KG1 (cell line): ENCODE results near the gene ADAMTS17.
"Not testable (repeated sequence)": the region's sequence is repeated elsewhere in the genome, so short reads cannot be mapped to it uniquely, and the experiment has no call there.

Source experiments
- DNase-seq: peaks from one replicate; lab custom pipeline; 2025; lab: John Stamatoyannopoulos, UW

ADAMTS17 gene

DNA sequence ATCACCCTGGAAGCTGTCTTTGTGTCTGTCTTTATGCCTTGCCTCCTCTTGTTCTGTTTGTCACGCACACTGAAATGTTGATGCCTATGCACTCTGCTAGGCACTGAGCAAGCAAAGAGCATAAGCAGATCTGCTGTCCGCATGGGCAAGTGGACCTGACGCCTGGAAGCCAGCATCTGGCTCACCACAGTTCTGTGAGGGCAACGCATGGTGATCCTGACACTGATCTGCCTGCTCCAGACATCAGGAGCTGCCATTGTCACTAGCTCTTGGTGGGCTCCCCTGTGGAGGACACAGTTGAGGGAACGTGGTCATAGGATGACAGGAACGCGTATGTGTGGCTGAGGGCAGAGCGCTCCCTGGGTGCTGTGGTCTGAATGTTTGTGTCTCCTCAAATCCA, 234.6 kb downstream of the ADAMTS17 start:
- no peak for DNase-seq

DNA sequence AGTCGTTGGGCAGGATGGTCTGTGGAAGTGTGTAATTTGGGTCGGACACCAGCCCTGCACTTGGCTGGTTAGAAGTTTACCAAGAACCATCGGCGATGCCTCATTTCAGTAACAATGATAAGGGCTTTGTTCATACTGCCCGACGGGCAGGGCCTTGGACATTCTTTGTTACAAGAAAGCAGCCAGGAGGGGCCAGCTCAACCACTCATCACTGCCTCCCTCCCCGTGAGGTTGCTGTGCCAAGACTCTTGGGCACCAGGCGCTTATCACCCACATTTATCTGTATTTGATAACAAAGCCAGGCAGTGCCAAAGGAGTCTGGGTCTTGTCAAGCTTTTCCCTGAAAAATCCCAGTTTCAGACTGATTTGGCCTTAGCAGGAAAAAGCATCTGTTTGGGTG, 235.0 kb downstream of the ADAMTS17 start:
- DNase-seq: no peak

DNA sequence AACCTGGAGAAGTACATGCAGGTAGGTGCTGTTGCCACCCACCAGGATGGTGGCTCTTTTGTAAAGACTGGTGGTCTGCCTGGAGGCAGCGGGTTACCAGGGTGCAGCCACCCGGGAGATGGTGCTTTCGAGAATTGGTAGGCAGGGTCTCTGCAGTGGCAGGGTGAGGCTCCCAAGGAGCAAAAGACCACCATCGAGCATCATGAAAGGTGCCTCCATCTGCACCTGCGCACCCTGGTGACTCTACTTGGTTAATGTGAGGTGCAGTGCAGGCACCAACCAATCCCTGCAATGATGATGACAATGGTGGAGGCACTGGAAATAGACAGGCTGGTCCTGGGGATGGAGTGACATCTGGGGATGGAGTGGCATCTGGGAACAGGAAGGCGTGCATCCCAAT, 236.7 kb downstream of the ADAMTS17 start:
- DNase-seq: no peak

DNA sequence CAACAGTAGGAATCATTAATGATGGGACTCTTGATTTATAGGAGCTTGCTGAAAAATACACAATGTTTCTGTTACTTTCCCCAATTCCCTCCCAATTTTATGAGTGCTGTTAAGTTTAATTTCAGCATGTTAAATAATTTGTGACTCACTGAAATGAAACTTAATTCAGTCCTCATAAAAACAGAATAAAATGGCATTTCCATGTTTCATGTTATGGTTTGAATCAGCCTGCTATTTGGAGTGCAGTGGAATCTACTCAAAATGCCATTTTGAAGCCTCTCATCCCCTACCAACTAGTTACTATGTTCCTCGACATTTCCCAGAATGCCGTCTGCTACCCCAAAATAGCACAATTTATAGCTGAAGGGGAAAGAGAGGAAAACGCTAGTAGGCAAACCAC, 237.5 kb downstream of the ADAMTS17 start:
- no peak for DNase-seq

DNA sequence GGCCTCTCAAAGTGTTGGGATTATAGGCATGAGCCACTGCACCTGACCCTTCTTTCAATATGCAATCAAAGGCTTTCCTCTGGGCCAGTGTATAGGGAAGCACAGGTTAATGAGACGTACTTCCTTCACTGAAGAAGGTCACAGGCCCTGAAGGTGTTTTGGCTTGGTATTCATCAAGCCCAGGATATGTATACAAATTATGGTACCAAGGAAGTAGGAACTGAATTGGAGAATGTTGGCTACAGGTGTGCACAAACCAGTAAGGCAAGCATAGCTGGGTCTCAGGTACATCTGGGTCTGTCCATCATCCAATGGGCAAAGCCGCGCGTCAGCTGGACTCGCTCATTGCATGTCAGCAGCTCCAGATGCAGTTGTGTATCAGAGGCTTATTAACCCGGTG, 237.9 kb downstream of the ADAMTS17 start:
- DNase-seq: no peak

DNA sequence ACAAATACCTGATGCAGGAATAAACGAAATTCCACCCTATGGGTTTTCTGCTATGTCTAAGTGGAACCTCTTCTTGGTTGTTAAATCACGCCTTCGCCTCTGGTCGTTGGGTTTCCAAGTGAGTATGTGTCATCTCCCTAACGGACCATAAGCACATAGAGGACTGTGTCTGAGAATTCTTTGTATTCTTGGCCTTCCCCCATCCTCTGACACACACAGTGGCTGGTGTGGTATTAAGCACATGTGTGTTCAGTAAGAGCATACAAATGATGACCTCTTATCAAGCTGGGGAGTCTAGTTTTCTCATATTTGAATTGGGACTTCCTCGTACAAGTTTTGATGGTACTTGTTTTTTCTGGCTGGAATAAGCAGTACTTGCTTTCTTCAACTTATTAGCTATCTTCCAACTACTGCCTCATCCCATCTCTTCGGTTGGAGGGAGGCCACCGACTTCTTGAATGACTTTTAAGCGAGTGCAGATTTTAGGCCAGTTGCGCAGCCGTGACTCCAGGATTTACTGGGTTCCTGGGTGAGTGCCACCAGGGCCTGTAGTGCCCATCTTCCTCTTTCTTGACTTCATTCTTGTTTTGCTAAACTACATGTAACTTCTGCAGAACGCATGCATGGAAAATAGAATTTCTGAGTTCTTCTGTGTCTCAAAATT, 240.2 kb downstream of the ADAMTS17 start:
- no peak for DNase-seq

DNA sequence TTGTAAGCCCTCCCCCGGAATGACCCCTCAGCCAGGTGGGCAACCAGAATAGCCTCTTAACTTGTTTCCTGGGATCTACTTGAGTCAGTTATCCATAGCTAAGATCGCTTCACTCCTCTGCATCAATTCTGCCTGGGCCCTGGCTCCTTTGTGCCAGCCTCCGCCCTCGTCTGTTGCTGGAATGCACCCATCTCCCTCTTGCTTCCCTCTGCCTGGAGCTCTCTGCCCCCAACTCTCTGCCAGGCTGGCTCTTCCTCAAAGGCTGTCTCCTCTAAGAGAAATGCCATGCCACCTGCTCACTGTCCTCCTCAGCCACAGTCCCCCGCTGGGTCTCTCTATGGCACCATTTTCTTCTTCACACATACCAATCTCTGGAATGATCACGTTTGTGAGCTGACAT, 240.8 kb downstream of the ADAMTS17 start:
- no peak for DNase-seq

DNA sequence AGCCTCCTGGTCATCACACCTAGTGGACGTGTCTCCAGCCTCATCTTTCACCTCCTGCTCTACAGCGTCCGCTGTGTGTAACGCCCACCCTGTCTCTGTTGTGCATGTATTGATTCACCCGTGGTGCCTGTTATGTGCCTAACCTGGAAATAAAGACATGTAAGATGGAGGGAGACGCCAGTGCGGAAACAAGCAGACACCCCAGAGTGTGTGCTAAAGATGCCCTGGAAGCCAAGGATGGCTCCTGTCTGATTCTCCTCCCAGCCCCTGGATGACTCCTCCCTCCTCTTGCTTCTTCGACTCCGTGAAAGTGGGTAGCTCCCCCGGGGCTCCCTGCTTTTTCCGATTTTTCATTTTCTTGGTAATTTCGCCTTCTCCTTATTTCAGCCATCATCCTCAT, 241.8 kb downstream of the ADAMTS17 start:
- DNase-seq: no peak

DNA sequence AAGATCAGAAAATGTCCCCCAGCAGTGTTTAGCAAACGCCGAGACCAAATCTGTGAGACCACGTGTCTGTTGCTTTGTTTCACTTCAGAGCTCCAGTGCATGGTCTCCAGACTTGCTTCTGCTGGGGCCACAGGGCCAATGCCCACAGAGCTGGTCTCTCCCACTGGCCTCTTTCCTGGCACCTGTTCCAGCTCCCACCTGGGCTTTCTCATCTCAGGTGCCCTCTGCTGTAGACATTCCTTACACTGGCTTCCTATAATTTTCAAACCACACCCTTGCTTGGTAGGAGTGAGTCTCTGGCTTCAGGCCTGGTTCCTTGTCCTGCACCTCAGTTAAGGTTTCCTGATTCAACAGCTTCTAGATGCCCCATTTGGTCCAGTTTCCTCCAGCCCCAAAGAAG, 243.1 kb downstream of the ADAMTS17 start:
- DNase-seq: no peak

DNA sequence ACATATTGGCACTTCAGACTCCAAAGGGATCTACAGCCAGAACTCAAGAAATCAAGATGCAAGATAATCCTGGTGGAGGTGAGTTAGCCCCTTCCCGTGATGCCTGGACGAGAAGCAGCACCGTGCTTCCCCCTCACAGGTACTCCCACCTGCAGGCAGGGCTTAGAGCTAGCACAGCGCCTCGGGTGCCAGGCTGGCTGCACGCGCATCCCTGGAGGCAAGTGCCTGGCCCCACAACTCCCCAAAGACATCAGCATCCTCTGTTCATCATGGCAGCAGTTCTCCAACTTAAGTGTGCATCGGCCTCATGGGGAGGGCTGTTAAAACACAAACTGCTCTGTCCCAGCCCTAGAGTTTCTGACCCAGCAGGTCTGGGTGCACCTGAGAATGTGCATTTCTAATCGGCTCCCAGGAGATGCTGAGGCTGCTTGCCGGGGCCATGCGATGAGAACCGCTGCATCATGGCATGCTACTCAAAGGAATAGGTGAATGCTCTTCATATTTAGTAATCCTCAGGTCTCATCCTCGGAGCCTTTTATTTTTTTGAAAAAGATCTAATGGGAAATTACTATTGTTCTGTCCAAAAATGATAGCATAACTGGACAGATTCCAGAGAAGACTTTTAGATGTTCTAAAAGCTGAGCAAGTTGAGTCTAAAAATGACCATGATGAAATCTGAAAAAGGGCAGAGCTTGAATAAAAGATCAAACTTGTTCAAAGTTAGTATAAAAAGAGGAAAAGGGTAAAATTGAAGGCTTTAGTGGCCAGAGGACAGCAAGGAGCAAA, 244.2 kb downstream of the ADAMTS17 start:
- no peak for DNase-seq

DNA sequence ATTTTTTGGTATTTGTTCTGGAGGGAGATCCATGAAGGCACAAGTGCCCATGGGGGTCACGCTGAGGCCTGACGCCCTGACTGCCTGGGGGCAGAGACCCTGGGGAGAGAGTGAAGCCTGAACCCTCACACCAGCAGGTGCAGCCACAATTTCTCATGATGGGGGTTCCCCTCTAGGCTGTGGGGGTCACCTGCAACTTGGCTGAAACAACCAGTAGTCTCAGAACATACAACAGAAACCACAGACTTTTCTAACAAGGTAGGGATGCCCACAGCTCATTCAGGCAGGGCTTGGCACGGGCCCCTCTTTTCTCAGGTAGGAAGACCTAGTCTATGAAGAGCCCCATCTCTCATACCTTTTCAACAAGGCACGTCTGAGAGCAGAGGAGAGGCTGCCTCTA, 245.1 kb downstream of the ADAMTS17 start:
- DNase-seq: no peak

DNA sequence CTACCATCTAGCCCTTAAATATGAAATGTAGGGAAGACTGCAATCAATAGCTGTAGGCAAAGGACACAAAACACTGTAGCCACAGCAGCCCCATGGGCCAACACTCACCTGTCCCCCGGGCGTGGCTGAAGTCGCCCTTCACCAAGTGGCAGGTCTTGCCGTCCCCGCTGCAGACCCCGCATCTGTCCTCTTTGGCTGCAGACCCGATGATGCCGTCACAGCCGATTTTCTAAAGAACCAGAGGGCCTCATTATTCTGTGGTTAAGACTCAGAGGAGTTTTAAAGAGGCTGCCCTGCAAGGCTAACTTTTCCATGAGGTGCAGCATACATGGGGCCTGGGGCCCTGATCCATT, 245.6 kb downstream of the ADAMTS17 start:
- DNase-seq: no peak

DNA sequence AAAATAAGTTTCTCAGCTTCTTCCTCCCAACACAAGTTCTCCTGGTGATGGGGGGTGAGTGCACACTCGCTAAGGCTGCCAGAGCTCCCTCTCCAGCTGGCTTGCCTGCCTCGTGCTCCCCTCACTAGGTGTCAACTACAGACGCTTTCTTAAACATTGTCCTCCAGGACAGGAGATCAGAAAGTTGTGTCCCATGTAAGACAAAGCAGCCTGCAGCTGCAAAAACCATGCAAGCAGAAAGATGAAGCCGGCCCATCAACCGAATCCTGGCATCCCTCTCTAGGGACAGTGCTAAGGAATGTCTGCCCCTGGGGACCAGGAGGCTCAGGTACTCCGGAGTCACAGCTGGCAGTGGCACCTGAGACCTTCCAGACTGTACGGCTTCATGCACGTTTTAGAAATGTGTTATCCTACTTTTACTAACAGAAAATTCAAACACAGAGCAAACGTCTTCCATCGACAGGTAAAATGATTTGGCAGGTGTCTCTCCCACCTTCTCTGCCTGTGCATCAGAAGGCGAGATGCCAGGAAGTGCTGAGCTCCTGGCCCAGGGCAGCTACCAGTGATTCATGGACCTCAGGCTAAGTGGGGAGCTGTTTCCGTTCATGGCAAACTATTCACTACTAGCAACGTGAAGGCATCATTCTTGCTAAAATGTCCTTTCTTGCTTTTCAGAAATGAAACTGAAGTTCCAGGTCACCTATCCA, 246.1 kb downstream of the ADAMTS17 start:
- DNase-seq: no peak

DNA sequence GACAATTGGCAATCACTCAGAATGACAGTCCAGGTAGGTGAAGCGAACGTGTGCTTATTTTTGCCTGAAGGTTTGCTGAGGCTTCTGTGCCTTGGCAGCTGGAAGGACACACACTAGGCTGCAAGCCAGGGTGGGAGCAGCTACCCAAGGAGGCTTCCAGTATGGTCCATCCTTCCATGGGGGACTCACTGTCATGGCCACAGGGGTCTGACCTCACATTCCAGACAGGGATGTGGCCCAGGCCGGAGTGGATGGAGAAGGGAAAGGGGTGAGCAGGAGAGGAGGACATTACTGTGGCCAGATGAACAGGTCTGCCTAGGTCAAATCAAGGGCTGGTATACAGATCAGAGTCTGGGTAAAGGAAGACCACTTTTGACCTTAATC, 247.7 kb downstream of the ADAMTS17 start:
- no peak for DNase-seq

DNA sequence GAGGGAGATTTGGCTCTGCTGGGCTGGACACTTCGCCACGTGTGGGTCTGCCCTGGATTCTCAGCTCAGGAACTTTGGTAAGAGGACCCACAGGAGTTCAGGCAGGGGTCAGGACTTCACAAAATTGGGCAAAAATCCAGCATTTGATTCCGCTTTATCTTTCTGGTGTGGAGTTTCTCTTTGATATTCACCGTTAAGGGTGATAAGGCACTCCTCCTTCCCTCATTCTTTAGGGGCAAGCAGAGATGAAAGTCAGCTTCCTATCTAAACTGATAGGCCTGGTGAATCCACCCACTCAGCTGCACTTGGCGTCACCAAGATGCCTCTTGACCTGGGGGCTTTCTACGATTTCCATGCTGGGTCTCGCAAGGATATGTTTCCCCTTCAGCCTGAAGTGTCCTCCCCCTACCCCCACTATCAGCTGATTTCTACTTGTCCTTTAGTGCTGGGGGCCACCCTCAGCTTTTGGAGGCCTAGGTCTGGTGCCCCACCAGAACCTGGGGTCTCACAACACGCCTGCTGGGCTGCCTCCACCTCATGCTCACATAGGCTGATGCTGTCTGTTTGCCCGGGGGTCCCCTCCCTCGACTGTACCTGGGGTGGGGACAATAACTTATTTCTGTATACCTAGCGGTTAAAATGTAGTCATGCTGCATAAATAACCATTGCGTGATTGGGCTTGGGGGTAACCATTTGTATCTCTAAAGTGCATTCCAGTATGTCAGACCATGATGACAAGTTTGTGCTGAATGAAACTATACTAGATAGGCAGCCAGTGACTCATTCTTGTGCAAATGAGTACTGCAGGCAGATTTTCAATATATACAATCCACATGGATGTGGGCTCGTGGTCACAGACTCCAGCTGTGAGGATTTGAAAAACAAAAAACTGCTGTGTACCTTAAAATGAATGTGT, 248.3 kb downstream of the ADAMTS17 start:
- DNase-seq: no peak

DNA sequence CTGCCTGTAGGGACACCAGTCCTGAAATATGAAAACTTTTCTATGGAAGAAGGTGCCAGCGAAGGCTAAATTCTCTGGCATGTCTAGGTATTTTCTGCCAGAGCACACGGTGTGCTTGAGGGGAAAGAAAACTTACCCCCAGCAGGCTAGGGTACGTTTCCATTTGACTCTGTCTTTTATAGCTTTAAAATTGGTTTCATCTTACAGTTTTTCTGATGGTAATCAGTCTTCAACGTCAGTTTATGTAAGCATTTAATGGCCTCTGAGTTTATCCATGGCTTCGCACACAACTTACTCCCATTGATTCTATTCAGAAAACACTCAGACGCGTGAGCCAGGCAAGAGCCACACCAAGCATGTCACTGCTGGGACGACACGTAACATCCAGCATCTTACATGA, 249.7 kb downstream of the ADAMTS17 start:
- DNase-seq: no peak

DNA sequence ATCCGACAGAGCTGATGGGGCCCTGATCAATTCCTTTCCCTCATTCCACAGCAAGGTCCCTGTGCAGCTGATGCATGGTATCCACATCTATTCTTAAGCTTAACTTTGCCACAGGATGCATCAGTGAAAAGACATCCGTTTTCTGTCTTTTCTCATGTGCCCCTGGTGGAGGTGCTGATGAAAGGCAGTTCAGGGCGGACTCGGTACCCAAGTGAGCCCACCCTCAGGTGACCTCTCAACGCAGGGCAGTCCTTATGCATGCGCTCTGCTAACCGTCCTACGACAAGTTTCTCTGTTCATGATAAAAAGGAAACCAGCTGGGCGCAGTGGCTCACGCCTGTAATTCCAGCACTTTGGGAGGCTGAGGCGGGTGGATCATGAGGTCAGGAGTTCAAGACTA, 251.4 kb downstream of the ADAMTS17 start:
- DNase-seq: no peak

DNA sequence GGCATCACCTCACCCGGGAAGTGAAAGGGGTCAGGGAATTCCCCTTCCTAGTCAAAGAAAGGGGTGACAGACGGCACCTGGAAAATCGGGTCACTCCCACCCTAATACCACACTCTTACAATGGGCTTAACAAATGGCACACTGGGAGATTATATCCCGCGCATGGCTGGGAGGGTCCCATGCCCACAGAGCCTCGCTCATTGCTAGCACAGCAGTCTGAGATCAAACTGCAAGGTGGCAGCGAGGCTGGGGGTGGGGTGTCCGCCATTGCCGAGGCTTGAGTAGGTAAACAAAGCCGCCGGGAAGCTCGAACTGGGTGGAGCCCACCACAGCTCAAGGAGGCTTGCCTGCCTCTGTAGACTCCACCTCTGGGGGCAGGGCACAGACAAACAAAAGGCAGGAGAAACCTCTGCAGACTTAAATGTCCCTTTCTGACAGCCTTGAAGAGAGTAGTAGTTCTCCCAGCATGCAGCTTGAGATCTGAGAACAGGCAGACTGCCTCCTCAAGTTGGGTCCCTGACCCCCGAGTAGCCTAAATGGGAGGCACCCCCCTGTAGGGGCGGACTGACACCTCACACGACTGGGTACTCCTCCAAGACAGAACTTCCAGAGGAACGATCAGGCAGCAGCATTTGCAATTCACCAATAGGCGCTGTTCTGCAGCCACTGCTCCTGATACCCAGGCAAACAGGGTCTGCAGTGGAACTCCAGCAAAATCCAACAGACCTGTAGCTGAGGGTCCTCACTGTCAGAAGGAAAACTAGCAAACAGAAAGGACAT, 257.5 kb downstream of the ADAMTS17 start:
- not testable (repeated sequence) for DNase-seq

DNA sequence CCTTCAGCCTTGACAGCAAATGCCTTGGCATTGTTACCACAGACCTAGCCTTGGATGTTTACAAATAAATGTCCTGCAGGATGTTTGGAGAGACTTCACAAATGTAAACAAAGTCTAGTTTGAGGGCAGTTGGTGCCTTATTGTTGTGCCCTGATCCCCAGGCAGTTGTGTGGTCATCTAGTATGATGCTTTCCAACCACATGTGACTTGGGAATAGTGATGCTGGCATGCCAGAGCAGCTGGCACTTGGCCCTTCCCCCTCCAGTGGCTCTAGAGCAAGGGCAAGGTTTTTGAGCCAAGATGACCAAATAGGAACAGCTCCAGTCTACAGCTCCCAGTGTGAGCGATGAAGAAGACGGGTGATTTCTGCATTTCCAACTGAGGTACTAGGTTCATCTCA, 258.2 kb downstream of the ADAMTS17 start:
- no peak for DNase-seq

DNA sequence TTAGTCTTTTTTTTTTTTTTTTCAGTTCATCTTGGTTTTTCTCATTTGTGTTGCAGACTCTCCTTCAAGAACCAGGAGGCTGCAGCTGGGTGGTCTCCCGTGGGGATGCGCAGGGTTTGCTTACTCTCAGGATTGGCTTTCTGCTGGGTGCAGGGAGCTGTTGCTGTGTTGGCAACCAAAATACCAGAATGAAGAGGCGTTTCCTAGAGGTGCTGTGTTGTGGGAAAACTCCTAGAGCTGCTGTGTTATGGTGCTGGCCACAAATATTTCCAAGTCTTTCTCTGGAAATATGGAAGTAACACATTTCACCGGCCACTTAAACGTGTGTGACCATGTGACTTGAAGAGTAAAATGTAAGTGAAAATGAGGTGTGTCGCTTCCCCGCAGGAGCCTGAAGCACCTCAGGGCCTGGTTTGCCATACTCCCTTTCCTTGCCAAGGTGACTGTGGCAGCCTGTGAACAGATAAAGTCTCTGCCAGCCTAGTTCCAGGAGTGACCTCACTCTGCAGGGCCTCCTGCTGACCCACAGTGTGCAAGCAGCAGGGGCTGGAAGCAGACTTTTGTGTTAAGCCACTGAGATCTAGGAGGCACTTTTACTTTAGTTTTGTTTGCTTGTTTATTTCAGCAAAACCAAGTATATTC, 258.9 kb downstream of the ADAMTS17 start:
- DNase-seq: no peak

DNA sequence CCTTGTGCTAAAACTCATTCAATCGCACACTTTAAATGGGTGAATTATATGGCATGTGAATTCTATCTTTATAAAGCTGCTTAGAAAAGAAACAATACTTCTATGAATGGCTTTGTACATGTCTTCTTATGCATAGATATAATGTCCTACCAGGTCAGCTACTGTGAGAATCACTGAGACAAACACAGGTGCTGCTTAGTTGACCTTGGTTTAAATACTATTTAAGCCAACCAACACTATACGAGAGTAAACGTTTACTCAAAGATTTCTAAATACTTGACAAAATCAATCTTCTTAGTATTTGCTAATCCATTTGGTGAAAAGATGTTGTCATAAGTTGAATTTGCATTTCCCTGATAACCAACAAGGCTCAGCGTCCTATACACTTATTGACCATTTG, 260.3 kb downstream of the ADAMTS17 start:
- no peak for DNase-seq
